ENCODE data around the gene AOAH. TPM values are rescaled to one million over a fixed set of nuclear protein-coding genes. Genes with fewer than 3 reads are reported as not detected.
"Not testable (repeated sequence)": the region's sequence is repeated elsewhere in the genome, so short reads cannot be mapped to it uniquely, and the experiment has no call there.

The AOAH gene
- total RNA-seq, 2 experiments from 2014 or later, result 13.3 to 14.4 TPM

DNA sequence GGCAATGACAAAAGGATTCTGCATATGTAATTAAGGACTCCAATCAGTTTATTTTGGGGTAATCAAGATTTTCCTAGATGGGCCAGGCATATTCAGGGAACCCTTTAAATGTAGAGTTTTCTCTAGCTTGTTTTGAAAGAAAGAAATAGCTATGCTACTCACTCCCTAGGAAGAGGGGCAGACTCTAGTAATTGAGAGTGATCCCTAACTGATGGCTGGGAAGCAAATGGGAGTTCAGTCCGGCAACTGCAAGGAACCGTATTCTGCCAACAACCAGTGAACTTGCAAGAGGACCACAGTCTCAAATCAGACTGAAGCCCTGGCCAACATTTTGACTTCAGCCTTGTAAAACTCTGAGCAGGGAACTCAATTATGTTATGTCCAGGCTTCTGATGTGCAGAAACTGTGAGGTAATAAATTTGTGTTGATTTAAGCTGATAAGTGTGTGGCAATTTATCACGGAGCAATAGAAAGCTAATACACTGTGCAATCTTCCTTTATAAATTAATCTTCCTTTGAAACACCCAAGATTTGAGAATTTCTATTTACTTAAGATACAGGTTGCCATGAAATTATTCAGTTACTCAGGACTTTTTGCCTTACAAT is 14.0 kb downstream of the AOAH start:
- Mint-ChIP-seq H3K4me3 (no peak overlapping the region), H3K27me3 (no peaks in the 10 kb centered on the region), H3K27ac (no peak overlapping the region), H3K36me3 (ENCODE audit: low read depth) (peaks cover 64% of the 10 kb centered on the region), H3K9me3 (peaks cover 40% of the 10 kb centered on the region), H3K4me1 (peaks cover 37% of the 10 kb centered on the region)
- POLR2A ChIA-PET, result no interaction called here
- CTCF ChIA-PET, result interaction anchor here (1.1 kb wide), 1 partner anchor 10 kb away, joined by 3 read pairs; no protein-coding TSS in a partner anchor
- no peak for DNase-seq

DNA sequence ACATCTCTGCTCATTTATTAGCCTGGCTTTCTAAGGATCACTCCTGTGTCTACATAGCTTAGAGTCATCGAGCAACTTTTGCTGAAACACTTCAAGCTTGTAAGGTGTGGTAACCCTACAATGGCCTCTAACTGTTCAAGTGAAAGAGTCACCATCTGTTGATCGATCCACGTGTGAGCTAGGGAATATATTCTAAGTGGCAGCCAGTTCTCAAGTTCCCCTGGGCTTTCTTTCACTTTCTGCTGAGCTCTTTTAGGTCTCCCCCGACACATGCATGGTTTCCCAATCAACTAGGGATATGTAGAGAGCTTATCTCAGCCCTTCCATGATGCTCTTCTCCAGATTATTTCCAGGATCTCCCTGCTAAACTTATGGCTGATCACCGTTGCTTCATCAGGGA is 15.5 kb downstream of the AOAH start:
- POLR2A ChIA-PET, result no interaction called here
- peaks cover 37% of the 10 kb centered on the region for H3K4me1 Mint-ChIP-seq
- peaks cover 75% of the 10 kb centered on the region for H3K36me3 Mint-ChIP-seq (ENCODE audit: low read depth)
- DNase-seq, result no peak
- H3K4me3 Mint-ChIP-seq, result no peak overlapping the region
- no peak overlapping the region for H3K27ac Mint-ChIP-seq
- CTCF ChIA-PET, result interaction anchor here (0.6 to 1.3 kb wide), 6 partner anchors 8 to 473 kb away, joined by 3 read pairs; no protein-coding TSS in a partner anchor
- no peaks in the 10 kb centered on the region for H3K27me3 Mint-ChIP-seq
- peaks cover 45% of the 10 kb centered on the region for H3K9me3 Mint-ChIP-seq

DNA sequence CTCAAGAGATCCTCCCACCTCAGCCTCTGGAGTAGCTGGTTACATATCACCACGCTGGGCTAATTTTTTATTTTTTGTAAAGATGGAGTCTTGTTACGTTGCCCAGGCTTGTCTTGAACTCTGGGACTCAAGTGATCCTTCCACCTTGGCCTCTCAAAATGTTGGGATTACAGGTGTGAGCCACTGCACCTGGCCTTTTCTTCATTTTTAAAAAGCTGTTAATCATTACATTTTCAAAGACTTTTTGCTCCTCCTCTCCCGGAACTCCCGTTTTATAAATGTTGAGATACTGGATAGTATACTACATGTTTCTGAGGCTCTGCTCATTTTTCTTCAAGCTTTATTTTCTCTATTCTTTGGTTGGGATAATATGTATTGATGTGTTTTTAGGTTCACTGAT is 16.4 kb downstream of the AOAH start:
- H3K4me1 Mint-ChIP-seq, result peaks cover 37% of the 10 kb centered on the region
- POLR2A ChIA-PET, result no interaction called here
- H3K27me3 Mint-ChIP-seq, result no peaks in the 10 kb centered on the region
- CTCF ChIA-PET, result no interaction called here
- H3K36me3 Mint-ChIP-seq (ENCODE audit: low read depth), result peaks cover 73% of the 10 kb centered on the region
- no peak overlapping the region for H3K27ac Mint-ChIP-seq
- H3K9me3 Mint-ChIP-seq, result peaks cover 44% of the 10 kb centered on the region
- H3K4me3 Mint-ChIP-seq, result no peak overlapping the region
- DNase-seq, result no peak

DNA sequence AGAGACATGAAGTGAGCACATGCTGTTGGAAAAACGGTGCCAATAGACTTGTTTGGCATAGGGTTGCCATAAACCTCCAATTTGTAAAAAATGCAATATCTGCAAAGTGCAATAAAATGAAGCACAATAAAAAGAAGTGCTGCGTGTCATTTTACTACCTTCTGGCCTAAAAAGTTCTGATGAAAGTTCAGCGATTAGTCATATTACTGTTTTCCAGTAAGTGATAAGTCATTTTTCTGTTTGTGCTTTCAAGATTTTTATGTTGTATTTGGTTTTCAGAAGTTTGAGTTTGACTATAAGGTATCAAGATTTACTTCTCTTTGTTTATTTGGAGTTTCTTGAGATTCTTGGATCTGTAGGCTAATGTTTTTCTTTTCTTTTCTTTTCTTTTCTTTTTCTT is 16.8 kb downstream of the AOAH start:
- ChIA-PET CTCF (no interaction called here), POLR2A (no interaction called here)
- Mint-ChIP-seq H3K4me3 (no peak overlapping the region), H3K36me3 (ENCODE audit: low read depth) (peaks cover 72% of the 10 kb centered on the region), H3K9me3 (peaks cover 47% of the 10 kb centered on the region), H3K27ac (no peak overlapping the region), H3K27me3 (no peaks in the 10 kb centered on the region), H3K4me1 (peaks cover 37% of the 10 kb centered on the region)
- DNase-seq, result no peak

DNA sequence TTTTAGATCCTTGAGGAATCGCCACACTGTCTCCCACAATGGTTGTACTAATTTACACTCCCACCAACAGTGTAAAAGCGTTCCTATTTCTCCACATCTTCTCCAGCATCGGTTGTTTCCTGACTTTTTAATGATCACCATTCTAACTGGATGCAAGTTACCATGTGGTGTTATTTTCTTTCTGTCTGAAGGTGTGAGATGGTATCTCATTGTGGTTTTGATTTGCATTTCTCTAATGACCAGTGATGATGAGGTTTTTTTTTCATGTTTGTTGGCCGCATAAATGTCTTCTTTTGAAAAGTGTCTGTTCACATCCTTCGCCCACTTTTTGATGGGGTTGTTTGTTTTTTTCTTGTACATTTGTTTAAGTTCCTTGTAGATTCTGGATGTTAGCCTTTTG is 20.4 kb downstream of the AOAH start:
- POLR2A ChIA-PET, H3K4me3 Mint-ChIP-seq, H3K27ac Mint-ChIP-seq, CTCF ChIA-PET, DNase-seq, H3K27me3 Mint-ChIP-seq: not testable (repeated sequence)
- Mint-ChIP-seq H3K36me3 (ENCODE audit: low read depth) (peaks cover 53% of the 10 kb centered on the region), H3K4me1 (peaks cover 19% of the 10 kb centered on the region), H3K9me3 (peaks cover 45% of the 10 kb centered on the region)

DNA sequence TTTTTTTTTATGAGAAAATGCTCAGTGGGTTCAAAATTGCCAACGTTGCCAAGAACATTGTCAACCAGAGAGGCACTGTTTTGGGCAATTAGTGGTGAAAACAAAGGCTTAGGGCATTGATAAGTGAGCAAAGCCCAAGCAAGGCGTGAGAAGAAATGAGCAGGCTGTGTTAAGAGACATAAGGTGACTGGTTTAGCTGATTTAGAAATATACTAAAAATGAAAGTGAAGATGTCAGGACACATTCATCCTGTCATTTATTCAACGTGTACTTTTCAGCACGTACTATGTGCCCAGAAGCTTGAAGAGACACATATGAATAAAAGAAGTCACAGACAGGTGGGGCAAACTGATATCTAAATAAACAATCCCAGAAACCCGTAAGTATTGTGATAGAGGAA is 31.8 kb downstream of the AOAH start:
- CTCF ChIA-PET, result interaction anchor here (0.6 to 1.4 kb wide), 3 partner anchors 22 to 292 kb away, joined by 3 to 4 read pairs (median 3); no protein-coding TSS in a partner anchor
- Mint-ChIP-seq H3K4me1 (peaks cover 34% of the 10 kb centered on the region), H3K4me3 (peak overlapping the region; percentile 58), H3K36me3 (ENCODE audit: low read depth) (peaks cover 14% of the 10 kb centered on the region), H3K9me3 (no peaks in the 10 kb centered on the region), H3K27me3 (no peaks in the 10 kb centered on the region), H3K27ac (peak overlapping the region; percentile 90)
- peak; percentile 12 for DNase-seq
- POLR2A ChIA-PET, result no interaction called here

DNA sequence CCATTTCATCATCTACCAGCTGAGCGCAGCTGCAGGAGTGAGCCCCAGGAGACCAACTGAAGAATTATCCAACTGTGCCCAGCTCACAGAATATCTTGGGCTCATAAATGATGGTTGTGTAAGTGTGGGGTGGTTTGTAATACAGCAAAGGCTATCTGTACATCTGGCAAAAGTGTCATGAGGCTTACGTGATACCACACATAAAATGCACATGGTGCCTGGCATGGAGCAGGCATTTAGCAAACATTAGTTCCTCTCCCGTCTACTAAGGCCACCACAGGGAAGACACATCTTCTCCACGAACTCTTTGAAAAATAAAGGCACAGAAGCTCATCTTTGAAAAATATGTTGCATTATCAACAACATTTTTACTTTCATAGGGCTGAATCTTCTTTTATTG is 32.3 kb downstream of the AOAH start:
- peak overlapping the region; percentile 90 for H3K27ac Mint-ChIP-seq
- ChIA-PET CTCF (interaction anchor here (1.0 to 1.7 kb wide), 3 partner anchors 11 to 292 kb away, joined by 3 to 5 read pairs (median 4); no protein-coding TSS in a partner anchor), POLR2A (no interaction called here)
- no peaks in the 10 kb centered on the region for H3K9me3 Mint-ChIP-seq
- no peak for DNase-seq
- no peaks in the 10 kb centered on the region for H3K27me3 Mint-ChIP-seq
- H3K36me3 Mint-ChIP-seq (ENCODE audit: low read depth), result peaks cover 14% of the 10 kb centered on the region
- peaks cover 38% of the 10 kb centered on the region for H3K4me1 Mint-ChIP-seq
- H3K4me3 Mint-ChIP-seq, result no peak overlapping the region

DNA sequence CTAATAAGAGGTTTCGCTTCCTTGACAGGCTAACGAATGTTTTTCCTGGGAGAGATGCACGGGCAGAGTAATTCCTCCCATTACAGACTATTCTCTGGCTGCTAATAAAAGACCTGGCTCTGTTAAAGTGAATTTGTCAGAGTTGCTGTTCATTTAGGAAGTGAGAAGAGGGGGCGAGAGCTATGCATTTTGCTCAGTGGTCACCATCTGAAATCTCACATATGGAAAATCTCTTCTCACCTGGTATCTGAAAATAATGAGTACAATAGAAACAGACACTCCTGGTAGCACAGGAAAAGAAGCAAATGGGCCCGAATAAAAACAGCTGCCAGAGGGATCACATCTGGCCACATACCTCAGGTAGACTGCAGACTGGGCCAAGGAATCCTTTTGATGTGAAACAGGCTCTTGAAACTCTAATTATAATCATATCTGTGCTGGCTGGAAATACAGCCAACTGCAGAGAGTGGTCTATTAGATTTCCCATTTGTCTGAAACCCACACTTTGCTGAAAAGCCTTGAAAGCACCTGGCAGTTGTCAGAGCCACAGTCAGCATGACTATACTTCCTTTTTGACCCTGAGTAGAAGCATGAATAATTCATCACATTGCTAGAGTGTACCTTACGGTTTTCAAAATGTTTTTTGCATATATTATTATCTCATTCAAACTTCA is 33.6 kb downstream of the AOAH start:
- DNase-seq, result no peak
- H3K36me3 Mint-ChIP-seq (ENCODE audit: low read depth), result peaks cover 16% of the 10 kb centered on the region
- no peak overlapping the region for H3K4me3 Mint-ChIP-seq
- H3K27me3 Mint-ChIP-seq, result no peaks in the 10 kb centered on the region
- no peaks in the 10 kb centered on the region for H3K9me3 Mint-ChIP-seq
- H3K4me1 Mint-ChIP-seq, result peaks cover 50% of the 10 kb centered on the region
- POLR2A ChIA-PET, result no interaction called here
- CTCF ChIA-PET, result interaction anchor here (0.6 to 1.9 kb wide), 4 partner anchors 9 to 491 kb away, joined by 3 to 5 read pairs (median 4); no protein-coding TSS in a partner anchor
- peak overlapping the region; percentile 69 for H3K27ac Mint-ChIP-seq

DNA sequence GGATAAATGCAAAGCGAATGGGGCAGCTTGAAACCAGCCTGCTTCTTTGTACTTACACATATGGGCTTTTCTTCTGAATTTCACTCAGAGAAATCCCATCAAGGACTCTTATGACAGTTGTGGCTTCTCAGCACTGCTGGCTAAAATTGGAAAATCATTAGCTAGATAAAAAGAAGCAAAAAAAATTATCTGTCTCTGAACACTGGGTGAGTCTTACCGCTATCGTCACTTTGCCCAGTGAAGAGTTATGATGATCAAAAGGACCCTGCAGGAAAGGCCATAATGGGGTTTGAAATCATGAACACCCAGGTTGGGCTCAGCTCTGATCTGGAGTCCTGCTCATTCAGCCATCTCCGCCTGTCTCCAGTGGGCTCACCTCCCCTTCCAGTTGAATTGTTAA is 34.3 kb downstream of the AOAH start:
- Mint-ChIP-seq H3K4me3 (no peak overlapping the region), H3K4me1 (peaks cover 56% of the 10 kb centered on the region), H3K27me3 (no peaks in the 10 kb centered on the region), H3K27ac (no peak overlapping the region), H3K9me3 (no peaks in the 10 kb centered on the region), H3K36me3 (ENCODE audit: low read depth) (peaks cover 21% of the 10 kb centered on the region)
- no peak for DNase-seq
- ChIA-PET POLR2A (no interaction called here), CTCF (interaction anchor here (1.5 to 1.9 kb wide), 3 partner anchors 9 to 16 kb away, joined by 3 to 5 read pairs (median 4); no protein-coding TSS in a partner anchor)

DNA sequence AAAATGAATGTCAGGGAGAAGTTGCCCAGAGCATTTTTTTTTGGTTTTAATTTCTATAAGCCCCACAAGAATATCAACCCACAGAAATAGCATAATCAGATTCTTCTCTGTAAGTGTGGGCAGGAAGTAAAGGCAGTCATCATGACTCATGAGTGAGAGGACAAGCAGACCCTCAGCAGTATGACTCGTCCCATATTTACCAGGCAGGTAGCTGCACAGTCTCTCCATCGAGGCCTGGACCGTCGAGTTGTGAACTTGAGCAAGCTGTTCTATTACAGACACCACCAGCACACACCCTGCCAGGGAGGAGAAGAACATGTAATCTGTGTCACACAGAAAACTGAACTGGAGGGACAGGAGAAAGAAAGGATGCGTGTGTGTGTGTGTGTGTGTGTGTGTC is 37.8 kb downstream of the AOAH start:
- Mint-ChIP-seq H3K36me3 (ENCODE audit: low read depth) (peaks cover 13% of the 10 kb centered on the region), H3K27ac (peak overlapping the region; percentile 75), H3K27me3 (no peaks in the 10 kb centered on the region), H3K4me3 (no peak overlapping the region), H3K9me3 (no peaks in the 10 kb centered on the region), H3K4me1 (peaks cover 65% of the 10 kb centered on the region)
- no peak for DNase-seq
- ChIA-PET CTCF (interaction anchor here (0.9 to 1.7 kb wide), 2 partner anchors 16 to 46 kb away, joined by 4 to 11 read pairs; no protein-coding TSS in a partner anchor), POLR2A (interaction anchor here (0.6 kb wide), 1 partner anchor 187 kb away, joined by 3 read pairs; no protein-coding TSS in a partner anchor)

DNA sequence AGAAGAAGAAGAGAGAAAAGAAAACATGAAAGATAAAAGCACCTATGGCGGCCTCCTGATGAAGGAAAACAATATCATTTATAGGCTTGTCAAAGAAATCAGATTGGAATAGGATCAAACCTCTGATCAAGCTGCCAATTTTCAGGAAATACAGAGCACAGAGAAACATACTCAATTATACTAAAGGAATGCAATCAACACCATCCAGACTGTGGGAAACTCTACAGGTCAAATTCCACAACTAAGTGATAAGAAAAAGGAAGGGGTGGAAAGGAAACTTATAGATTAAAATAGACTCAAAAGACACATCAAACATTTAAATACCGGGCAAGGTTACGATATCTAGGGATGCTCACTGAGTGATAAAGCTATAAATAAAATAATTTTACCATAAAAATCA is 39.3 kb downstream of the AOAH start:
- H3K4me3 Mint-ChIP-seq, result no peak overlapping the region
- CTCF ChIA-PET, result interaction anchor here (0.5 to 0.9 kb wide), 5 partner anchors 12 to 728 kb away, joined by 3 to 6 read pairs (median 4); no protein-coding TSS in a partner anchor
- no peak for DNase-seq
- POLR2A ChIA-PET, result no interaction called here
- peaks cover 4% of the 10 kb centered on the region for H3K9me3 Mint-ChIP-seq
- no peaks in the 10 kb centered on the region for H3K27me3 Mint-ChIP-seq
- H3K36me3 Mint-ChIP-seq (ENCODE audit: low read depth), result peaks cover 18% of the 10 kb centered on the region
- H3K27ac Mint-ChIP-seq, result peak overlapping the region; percentile 38
- H3K4me1 Mint-ChIP-seq, result peaks cover 56% of the 10 kb centered on the region

DNA sequence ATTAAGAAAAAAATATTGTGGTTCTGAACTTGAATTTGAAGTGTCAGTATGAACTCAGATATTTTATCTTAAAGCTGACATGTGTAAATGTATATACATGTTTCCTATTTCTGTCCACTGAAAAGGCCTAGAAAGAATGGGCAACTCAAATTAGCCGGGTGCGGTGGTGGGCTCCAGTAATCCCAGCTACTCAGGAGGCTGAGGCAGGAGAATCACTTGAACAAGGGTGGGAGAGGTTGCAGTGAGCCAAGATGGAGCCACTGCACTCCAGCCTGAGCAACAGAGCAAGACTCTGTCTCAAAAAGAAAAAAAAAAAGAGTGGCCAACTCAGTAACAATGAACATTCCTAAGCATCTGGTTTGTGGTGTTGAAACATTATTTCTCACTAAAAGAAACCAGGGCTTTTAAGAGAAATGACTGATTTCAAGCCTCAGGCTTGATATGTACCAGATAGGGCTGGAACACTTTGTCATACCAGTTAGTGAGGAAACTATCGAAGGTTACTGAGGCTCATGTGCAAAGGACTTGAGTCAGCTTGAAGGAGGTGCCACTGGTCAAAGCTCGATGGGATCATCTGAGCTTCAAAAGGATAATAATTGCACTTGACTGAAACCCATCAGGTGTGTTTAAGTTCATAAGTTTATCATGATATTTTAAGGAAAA is 40.5 kb downstream of the AOAH start:
- Mint-ChIP-seq H3K4me1 (peaks cover 58% of the 10 kb centered on the region), H3K9me3 (peaks cover 4% of the 10 kb centered on the region), H3K27me3 (no peaks in the 10 kb centered on the region), H3K4me3 (no peak overlapping the region), H3K36me3 (ENCODE audit: low read depth) (peaks cover 18% of the 10 kb centered on the region), H3K27ac (peak overlapping the region; percentile 47)
- POLR2A ChIA-PET, result no interaction called here
- CTCF ChIA-PET, result interaction anchor here (0.6 to 2.3 kb wide), 4 partner anchors 10 to 40 kb away, joined by 3 to 7 read pairs (median 3); partner anchors contain the start of gene AOAH
- DNase-seq, result no peak

DNA sequence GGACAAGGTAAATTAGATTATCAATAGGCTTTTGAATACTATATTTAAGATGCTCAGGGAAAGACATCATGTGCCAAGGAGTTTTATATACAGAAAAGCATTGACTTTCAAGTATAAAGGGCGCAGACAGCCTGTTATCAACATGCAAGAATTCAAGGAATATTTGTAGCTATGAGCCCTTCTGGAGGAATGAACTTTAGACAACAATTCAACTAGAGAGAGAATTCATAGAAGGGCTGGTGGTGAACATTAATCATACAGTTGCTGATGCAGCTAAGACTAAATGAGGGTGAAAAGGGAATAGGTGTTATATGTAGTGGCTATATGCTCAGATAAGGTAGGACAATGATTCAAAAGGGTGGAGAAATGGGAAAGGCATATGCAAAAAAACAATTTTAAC is 41.2 kb downstream of the AOAH start:
- no peaks in the 10 kb centered on the region for H3K27me3 Mint-ChIP-seq
- peaks cover 65% of the 10 kb centered on the region for H3K4me1 Mint-ChIP-seq
- ChIA-PET POLR2A (no interaction called here), CTCF (interaction anchor here (0.6 to 2.3 kb wide), 5 partner anchors 10 to 303 kb away, joined by 3 to 7 read pairs (median 3); partner anchors contain the start of gene AOAH)
- DNase-seq, result no peak
- no peak overlapping the region for H3K4me3 Mint-ChIP-seq
- H3K36me3 Mint-ChIP-seq (ENCODE audit: low read depth), result peaks cover 18% of the 10 kb centered on the region
- peaks cover 7% of the 10 kb centered on the region for H3K9me3 Mint-ChIP-seq
- H3K27ac Mint-ChIP-seq, result no peak overlapping the region

Measured in activated CD4-positive, alpha-beta T cell treated with anti-CD3 and anti-CD28 coated beads, Interleukin-2, amount 10 ng/mL, durations not matched to agents 7 days and 5 days (primary cell).